Aorta (tissue), 5 donors: ENCODE data around the gene MBP. TPM values are rescaled to one million over a fixed set of nuclear protein-coding genes. Genes with fewer than 3 reads are reported as not detected.

Source experiments
- ATAC-seq: fragments of 200-7000 bp; cut with Tn5 transposase; one replicate; pipeline ENCODE4 v1.9.1; 2022; ENCODE audit warnings: moderate library complexity; ENCODE audit not compliant: low FRiP score
- DNase-seq, 2 donors: peaks; one replicate each; pipeline ENCODE4 v3.0.0-alpha.2; 2020
- H3K27ac ChIP-seq, 2 donors: one replicate each; pipeline ENCODE4 v1.5.1; 2013; ENCODE audit warnings: low read length in 2 of 2, mild to moderate bottlenecking in 2 of 2, moderate library complexity in 2 of 2, control low read depth in 1 of 2, inconsistent platforms in 1 of 2, low read depth in 1 of 2
- H3K27me3 ChIP-seq, 2 donors: one replicate each; pipeline ENCODE4 v1.6.1; 2013; ENCODE audit warnings: control low read depth in 1 of 2, low read length in 1 of 2, mild to moderate bottlenecking in 1 of 2, moderate library complexity in 1 of 2; ENCODE audit not compliant: insufficient read depth in 2 of 2, control insufficient read depth in 1 of 2
- H3K36me3 ChIP-seq, 2 donors: one replicate each; pipeline ENCODE4 v1.6.1; 2013; ENCODE audit warnings: control low read depth in 1 of 2, low read length in 1 of 2, mild to moderate bottlenecking in 1 of 2; ENCODE audit not compliant: insufficient read depth in 2 of 2, control insufficient read depth in 1 of 2
- H3K4me1 ChIP-seq, 2 donors: one replicate each; pipeline ENCODE4 v1.6.1; 2013; ENCODE audit warnings: low read length in 2 of 2, control low read depth in 1 of 2, mild to moderate bottlenecking in 1 of 2, moderate library complexity in 1 of 2; ENCODE audit not compliant: insufficient read depth in 2 of 2, control insufficient read depth in 1 of 2
- H3K4me3 ChIP-seq, 2 donors: one replicate each; pipeline ENCODE4 v1.5.1; 2013; ENCODE audit warnings: low read length in 2 of 2, control low read depth in 1 of 2, mild to moderate bottlenecking in 1 of 2
- H3K9me3 ChIP-seq: one replicate; pipeline ENCODE4 v1.6.1; 2013; ENCODE audit warnings: mild to moderate bottlenecking, low read length; ENCODE audit not compliant: control insufficient read depth
- WGBS, 2 donors: extraction: QIAGEN DNeasy Blood & Tissue Kit; methylation state at CpG; one replicate each; pipeline ENCODE4 v1.1.7; 2013; 5-methylcytosine and 5-hydroxymethylcytosine counted together
- intact Hi-C, 2 donors: fragments of 100-400 bp; cut with DNase I; formaldehyde crosslinking; loops; one replicate each; pipeline versions ENCODE4 v1.14.2 to v1.15.0; 2022
- polyA plus RNA-seq, 2 donors: library from polyadenylated mRNA; stranded (reverse); fragments of 200-250 nt; gene quantifications; one replicate each; pipeline ENCODE4 v1.2.3, GENCODE V29; 2013
- total RNA-seq, 2 donors: library from RNA; stranded (reverse); fragmentation: NEBNext Ultra II Directional; extraction: Animal tissue kit (Norgen Biotek cat#: 25700); gene quantifications; one replicate each; pipeline ENCODE4 v1.2.1, GENCODE V29; 2021
- donor health status: healthy with polysubstance abuse.
- donor health status: Bipolar disorder and iron deficiency.
- donor health status: DM: no; HTN: no; CAD: no.
- donor health status: DM: no; HTN: no; CAD: no.
- donor health status: DM: yes; HTN: yes; CAD: no.

Gene MBP
- total and polyA plus RNA-seq, 4 donors: 9.1 to 62.7 (median 26.6) TPM

DNA sequence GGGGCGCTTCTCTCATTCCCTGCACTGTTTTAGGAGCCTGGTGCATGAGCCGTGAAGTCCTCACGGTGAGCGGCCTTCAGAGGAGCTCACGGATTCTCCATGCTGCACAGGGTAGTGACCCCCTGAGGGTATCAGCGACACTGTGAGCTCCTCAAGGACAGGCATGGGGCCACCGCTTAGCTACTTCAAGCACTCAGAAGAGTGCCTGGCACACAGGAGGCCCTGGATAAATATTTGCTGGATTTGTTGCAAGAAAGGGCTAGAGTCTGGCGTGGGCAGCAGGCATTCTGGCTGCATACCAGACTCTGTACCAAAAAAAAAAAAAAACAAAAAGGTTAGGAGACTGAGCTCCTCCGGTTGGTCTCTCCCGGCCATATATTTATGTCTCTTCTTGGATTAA lies 5.7 kb upstream of the MBP start:
- WGBS, 2 donors: 14 to 20% methylated on average over 10 of the region's 10 CpGs
- no peak overlapping the region for H3K27ac ChIP-seq
- H3K27me3 ChIP-seq: no peaks in the 10 kb centered on the region
- no peaks in the 10 kb centered on the region for H3K4me1 ChIP-seq
- ATAC-seq (peak; percentile 27), DNase-seq (peak in 1 of 2 donors; percentile 59)
- H3K4me3 ChIP-seq: no peak overlapping the region
- H3K9me3 ChIP-seq: no peaks in the 10 kb centered on the region
- no peaks in the 10 kb centered on the region for H3K36me3 ChIP-seq
- intact Hi-C loops: loop anchor here (10.0 kb wide), 1 partner anchor 133 kb away; no protein-coding TSS in a partner anchor

DNA sequence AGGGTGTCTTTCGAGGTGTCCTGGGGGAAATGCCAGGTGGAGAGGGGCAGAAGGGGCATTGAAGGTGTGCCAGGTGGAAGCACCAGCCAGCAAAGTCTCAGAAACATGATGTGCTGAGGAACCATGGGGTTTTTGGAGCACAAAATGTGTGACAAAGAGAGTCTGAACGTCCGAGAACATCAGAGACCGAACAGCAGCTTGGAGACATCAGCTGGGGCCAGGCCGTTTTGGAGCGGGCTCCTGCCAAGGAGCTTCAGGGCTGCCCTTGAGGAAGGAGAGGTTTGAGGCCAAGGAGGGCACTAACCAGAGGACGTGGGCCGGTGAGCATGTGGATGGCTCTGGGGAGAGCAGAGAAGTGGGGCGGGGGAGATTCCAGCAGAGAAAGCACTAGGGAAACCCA lies 5.3 kb upstream of the MBP start:
- no peaks in the 10 kb centered on the region for H3K27me3 ChIP-seq
- intact Hi-C loops: loop anchor here (10.0 kb wide), 1 partner anchor 133 kb away; no protein-coding TSS in a partner anchor
- H3K36me3 ChIP-seq: no peaks in the 10 kb centered on the region
- 35 to 44% methylated on average over 9 of the region's 9 CpGs for WGBS, 2 donors
- ATAC-seq: peak; percentile 8
- no peak overlapping the region for H3K4me3 ChIP-seq
- no peaks in the 10 kb centered on the region for H3K4me1 ChIP-seq
- no peak for DNase-seq
- H3K9me3 ChIP-seq: no peaks in the 10 kb centered on the region
- H3K27ac ChIP-seq: no peak overlapping the region

DNA sequence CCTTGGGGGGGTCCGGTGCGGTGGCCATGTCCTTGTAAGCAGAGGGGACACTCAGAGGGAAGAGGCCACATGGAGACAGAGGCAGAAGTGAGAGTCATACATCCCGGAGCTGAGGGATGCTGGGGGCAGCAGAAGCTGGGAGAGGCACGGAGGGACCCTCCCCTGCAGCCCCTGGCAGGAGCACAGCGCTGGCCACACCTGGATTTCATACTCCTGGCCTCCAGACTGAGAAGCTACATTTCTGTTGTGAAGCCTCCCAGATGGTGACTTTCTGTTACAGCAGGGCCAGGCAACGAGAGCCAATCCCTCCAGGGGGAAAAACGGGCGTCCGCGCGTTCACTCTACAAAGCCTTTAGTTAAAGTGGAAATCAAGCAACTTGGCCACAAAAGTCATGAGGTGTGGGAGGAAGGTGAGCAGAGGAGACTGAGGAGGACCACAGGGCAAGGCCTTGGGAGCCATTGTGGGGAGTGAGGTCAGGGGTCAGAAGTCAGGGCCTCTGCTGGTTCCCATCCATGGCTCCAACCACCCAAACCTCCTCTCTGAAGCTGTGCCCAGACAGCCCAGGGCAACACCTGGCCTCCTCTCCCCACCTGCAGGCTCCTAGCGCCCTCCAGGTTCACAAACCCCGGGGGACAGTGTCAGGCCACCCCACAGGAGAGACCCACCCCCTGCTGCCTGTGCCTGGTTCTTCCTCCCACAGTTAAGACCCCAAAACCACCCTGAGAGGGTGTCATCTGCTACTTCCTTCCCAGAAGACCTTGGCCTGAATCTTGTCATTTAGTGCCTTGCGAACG lies 4.5 kb upstream of the MBP start:
- Histone ChIP-seq H3K9me3 (no peaks in the 10 kb centered on the region), H3K4me3 (no peak overlapping the region), H3K27ac (no peak overlapping the region), H3K36me3 (no peaks in the 10 kb centered on the region), H3K4me1 (no peaks in the 10 kb centered on the region), H3K27me3 (no peaks in the 10 kb centered on the region)
- intact Hi-C loops: loop anchor here (10.0 kb wide), 1 partner anchor 132 kb away; no protein-coding TSS in a partner anchor
- DNase-seq: peak in 1 of 2 donors; percentile 67
- no peak for ATAC-seq
- WGBS, 2 donors: 90 to 95% methylated on average over 15 of the region's 15 CpGs

DNA sequence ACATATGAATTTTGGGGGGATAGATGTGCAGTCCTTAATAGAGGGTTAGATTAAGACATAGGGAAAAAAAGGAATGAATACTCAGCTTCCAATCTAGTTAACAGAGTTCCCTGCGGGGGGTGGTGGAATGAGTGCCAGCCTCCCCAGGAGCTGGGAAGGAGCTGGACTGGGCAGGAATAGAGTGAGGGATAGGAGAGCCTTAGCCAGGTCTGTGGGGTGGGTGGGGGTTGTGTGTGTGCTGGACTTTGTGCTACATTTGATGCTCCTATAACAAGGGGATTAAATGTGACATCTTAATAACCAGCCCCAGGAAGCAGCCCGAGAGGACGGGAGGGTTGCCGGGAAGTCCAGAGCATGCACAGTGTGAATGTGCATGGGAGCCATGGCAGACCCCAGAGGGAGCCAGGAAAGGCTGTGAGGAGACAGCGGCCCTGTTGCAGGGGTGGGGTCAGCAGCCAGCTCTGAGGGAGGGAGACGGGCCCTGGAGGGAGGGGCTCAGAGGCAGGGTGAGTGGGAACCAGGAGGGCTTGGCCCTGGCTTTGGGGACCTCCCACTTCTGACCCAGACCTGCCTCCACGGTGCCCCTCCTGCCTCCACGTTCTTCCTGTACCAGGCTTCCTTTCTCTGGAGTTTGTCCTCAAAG lies 3.6 kb upstream of the MBP start:
- Histone ChIP-seq H3K4me1 (no peaks in the 10 kb centered on the region), H3K9me3 (no peaks in the 10 kb centered on the region), H3K36me3 (no peaks in the 10 kb centered on the region), H3K27ac (no peak overlapping the region), H3K27me3 (no peaks in the 10 kb centered on the region), H3K4me3 (no peak overlapping the region)
- intact Hi-C loops: loop anchor here (10.0 kb wide), 1 partner anchor 131 kb away; no protein-coding TSS in a partner anchor
- ATAC-seq (no peak), DNase-seq (no peak)
- 94 to 96% methylated on average over 8 of the region's 8 CpGs for WGBS, 2 donors

DNA sequence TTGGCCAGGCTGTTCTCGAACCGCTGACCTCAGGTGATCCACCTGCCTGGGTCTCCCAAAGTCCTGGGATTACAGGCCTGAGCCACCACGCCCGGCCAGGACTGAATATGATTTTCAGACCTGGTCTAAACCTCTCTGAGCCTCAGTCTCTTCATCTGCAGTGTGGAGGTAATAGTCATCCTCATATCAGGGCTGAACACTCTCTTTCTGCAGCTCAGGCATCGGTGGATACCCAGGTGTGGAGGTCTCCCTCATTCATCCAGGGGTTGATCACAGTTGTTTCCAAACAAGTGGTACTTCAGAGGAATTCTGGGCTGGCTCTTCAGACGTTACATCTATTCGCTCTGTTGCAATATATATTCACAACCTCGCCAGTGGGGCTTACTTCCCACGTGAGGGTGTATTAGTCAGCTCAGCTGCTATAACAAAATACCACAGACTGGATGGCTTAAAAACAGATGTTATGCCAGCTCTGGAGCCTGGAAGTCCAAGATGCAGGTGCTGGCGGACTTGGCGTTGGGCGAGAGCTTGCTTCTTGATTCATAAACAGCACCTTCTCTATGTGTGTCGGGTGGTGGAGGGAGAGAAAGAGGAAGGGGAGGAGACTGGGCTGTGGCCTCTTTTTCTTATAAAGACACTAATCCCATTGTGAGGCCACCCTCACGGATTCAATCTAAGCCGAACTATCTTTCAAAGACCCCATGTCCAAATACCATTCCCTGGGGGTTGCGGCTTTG lies 2.9 kb upstream of the MBP start:
- 85 to 98% methylated on average over 16 of the region's 16 CpGs for WGBS, 2 donors
- DNase-seq (no peak), ATAC-seq (no peak)
- Histone ChIP-seq H3K9me3 (no peaks in the 10 kb centered on the region), H3K27me3 (no peaks in the 10 kb centered on the region), H3K27ac (no peak overlapping the region), H3K4me1 (no peaks in the 10 kb centered on the region), H3K4me3 (no peak overlapping the region), H3K36me3 (no peaks in the 10 kb centered on the region)
- intact Hi-C loops: loop anchor here (10.0 kb wide), 1 partner anchor 131 kb away; no protein-coding TSS in a partner anchor

DNA sequence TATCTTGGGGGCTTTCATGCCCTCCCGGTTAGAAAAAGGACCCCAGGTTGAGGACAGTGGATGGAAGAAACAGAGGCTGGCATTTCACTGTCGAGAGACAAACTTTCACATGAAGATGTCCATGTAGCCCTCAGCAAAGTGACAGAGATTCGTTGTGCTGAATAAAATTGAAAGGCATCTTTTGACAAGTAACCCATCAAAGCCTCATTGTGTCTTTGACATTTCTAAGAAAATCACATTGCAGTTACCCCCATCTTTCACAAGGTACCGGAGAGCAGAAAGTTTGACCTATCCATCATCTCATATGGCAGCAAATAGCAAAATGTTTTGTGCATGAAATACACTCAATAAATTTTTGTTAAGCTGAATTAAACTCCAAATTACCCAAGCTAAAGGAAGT lies 2.0 kb upstream of the MBP start:
- H3K27me3 ChIP-seq: no peaks in the 10 kb centered on the region
- no peaks in the 10 kb centered on the region for H3K9me3 ChIP-seq
- WGBS, 2 donors: 78 to 80% methylated on average over 4 of the region's 4 CpGs
- ATAC-seq: no peak
- no peak for DNase-seq
- H3K36me3 ChIP-seq: no peaks in the 10 kb centered on the region
- intact Hi-C loops: loop anchor here (5.0 to 10.0 kb wide), 4 partner anchors 47 to 130 kb away; no protein-coding TSS in a partner anchor
- H3K4me3 ChIP-seq: no peak overlapping the region
- H3K4me1 ChIP-seq: no peaks in the 10 kb centered on the region
- no peak overlapping the region for H3K27ac ChIP-seq

DNA sequence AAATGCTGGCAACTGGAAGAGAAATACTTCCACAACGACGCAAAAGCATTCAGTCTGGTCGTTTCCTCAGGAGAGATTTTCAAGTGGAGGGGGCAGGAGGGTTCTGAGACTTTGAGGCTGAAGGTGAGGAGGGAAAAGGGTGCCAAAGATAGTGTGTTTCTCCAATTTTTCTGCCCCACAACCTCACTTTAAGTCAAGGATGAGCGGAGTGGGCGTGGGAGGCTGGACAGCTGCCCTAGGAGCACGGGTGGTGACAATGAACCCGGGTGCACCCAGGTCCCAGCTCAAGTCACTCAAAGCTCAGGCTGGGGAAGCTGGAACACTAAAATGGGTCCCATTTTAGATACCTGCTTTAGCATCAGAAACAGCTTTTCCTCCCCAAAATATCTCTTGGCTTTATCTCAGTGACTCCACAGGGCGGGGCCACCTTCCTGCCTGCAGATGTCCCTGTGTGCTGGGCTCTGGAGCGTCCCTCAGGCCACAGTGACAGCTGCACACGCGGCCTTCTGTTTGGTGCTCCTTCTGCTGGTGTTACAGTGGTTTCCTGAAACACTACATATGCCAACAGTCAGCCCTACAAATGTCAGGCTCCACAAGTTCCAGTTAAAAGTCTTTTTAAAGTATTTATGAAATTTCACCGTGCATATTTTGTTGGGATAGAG lies 1.4 kb upstream of the MBP start:
- Histone ChIP-seq H3K27ac (no peak overlapping the region), H3K9me3 (no peaks in the 10 kb centered on the region), H3K36me3 (no peaks in the 10 kb centered on the region), H3K4me1 (peaks cover 0 to 2% of the 10 kb centered on the region in 2 donors), H3K4me3 (no peak overlapping the region), H3K27me3 (no peaks in the 10 kb centered on the region)
- 48 to 52% methylated on average over 12 of the region's 12 CpGs for WGBS, 2 donors
- DNase-seq: peak in 1 of 2 donors; percentile 77
- ATAC-seq: no peak
- intact Hi-C loops: loop anchor here (5.0 to 10.0 kb wide), 4 partner anchors 47 to 129 kb away; no protein-coding TSS in a partner anchor
